RWPE1 (cell line): Measurements from ENCODE around the gene MYH10.
A peak's percentile ranks its signal among the peaks of the same experiment; 100 is the strongest.

Experiments
- CTCF ChIA-PET: fragments of 350-600 bp; sonication (Branson Sonifier 250); formaldehyde crosslinking; extraction: SDS; loops from one replicate; lab custom pipeline; 2021; lab: Yijun Ruan, JAX
- POLR2A ChIA-PET: fragments of 400-600 bp; formaldehyde crosslinking; extraction: SDS; loops from one replicate; lab custom pipeline; 2020; ENCODE audit warnings: antibody characterized with exemption; ENCODE audit not compliant: low non-redundant PET; lab: Yijun Ruan, JAX
- DNase-seq: peaks from one replicate; pipeline ENCODE4 v3.0.0; 2012; ENCODE audit warnings: low spot score
- H3K27ac ChIP-seq: fragments of 450-650 bp; 2 replicates; pipeline ENCODE4 v1.5.1; 2017
- CTCF ChIP-seq: fragments of 450-650 bp; conservative IDR thresholded peaks from 2 replicates; pipeline ENCODE4 v1.5.1; 2017; ENCODE audit warnings: low read depth, mild to moderate bottlenecking

The MYH10 gene

GRCh38 chr17:8466873-8467272 lies 163.7 kb downstream of the MYH10 start:
- 0 out of 2 replicates have a peak overlapping the region, but pooled peaks have one; percentile 22 for H3K27ac ChIP-seq
- POLR2A ChIA-PET, result no interaction called here
- CTCF ChIA-PET, result no interaction called here
- DNase-seq, result no peak
- TF ChIP-seq CTCF, result no peak

GRCh38 chr17:8466456-8466855 lies 164.1 kb downstream of the MYH10 start:
- CTCF ChIA-PET, result no interaction called here
- DNase-seq, result no peak
- POLR2A ChIA-PET, result no interaction called here
- TF ChIP-seq CTCF, result no peak
- H3K27ac ChIP-seq, result 0 out of 2 replicates have a peak overlapping the region, but pooled peaks have one; percentile 22

GRCh38 chr17:8465759-8466158 lies 164.8 kb downstream of the MYH10 start:
- ChIA-PET CTCF (interaction anchor here (0.5 kb wide), 1 partner anchor 45 kb away, joined by 3 read pairs; no protein-coding TSS in a partner anchor), POLR2A (no interaction called here)
- no peak for DNase-seq
- peak overlapping the region; percentile 79 for H3K27ac ChIP-seq
- no peak for TF ChIP-seq CTCF

GRCh38 chr17:8465356-8465755 lies 165.2 kb downstream of the MYH10 start:
- CTCF ChIA-PET, result interaction anchor here (0.5 kb wide), 1 partner anchor 46 kb away, joined by 3 read pairs; no protein-coding TSS in a partner anchor
- DNase-seq, result peak; percentile 32
- H3K27ac ChIP-seq, result peak overlapping the region; percentile 79
- POLR2A ChIA-PET, result no interaction called here
- no peak for TF ChIP-seq CTCF

- no peak for TF ChIP-seq CTCF
- CTCF ChIA-PET, result interaction anchor here (0.5 to 0.6 kb wide), 2 partner anchors 46 to 1555 kb away, joined by 3 to 5 read pairs; no protein-coding TSS in a partner anchor
- POLR2A ChIA-PET, result interaction anchor here (0.6 kb wide), 1 partner anchor 71 kb away, joined by 5 read pairs; no protein-coding TSS in a partner anchor
- peak overlapping the region; percentile 79 for H3K27ac ChIP-seq
- no peak for DNase-seq
Observed at GRCh38 chr17:8464941-8465340, 165.6 kb downstream of the MYH10 start.

- no peak for DNase-seq
- TF ChIP-seq CTCF, result no peak
- ChIA-PET POLR2A (no interaction called here), CTCF (no interaction called here)
- H3K27ac ChIP-seq, result no peak overlapping the region; the same call in 1 of the 2 replicates
Observed at GRCh38 chr17:8463099-8463498, 167.4 kb downstream of the MYH10 start.
